ENCODE data around the gene NHERF1.

DNA sequence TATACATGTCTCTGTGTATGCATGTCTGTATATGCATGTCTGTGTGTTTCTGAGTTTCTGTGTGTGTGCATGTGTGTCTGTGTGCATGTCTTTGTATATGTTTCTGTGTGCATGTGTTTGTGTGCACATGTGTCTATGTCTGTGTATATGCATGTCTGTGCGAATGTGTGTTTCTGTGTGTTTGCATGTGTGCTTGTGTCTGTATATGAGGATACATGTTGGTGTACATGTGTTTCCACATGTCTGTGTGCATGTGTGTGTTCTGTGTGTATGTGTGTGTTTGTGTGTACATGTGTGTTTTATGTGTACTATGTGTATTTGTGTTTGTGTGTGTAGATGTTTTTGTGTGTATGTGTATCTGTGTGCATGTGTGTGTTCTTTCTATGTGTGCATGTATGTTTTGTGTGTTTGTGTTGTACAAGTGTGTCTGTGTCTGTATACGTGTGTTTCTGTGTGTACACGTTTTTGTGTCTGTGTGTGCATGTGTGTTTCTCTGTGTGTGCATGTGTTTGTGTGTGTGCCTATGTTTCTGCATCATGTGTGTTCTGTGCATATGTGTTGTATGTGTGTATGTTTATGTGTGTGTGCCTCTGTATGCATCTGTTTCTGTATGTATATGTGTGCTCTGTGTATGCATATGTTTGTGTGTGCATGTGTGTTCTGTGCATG lies 20.3 kb upstream of the NHERF1 start:
- TF ChIP-seq POLR2A (IDR thresholded peaks at IDR 0.05; ENCODE audit: low read depth), result no peak
- TF ChIP-seq, protein P1, sequence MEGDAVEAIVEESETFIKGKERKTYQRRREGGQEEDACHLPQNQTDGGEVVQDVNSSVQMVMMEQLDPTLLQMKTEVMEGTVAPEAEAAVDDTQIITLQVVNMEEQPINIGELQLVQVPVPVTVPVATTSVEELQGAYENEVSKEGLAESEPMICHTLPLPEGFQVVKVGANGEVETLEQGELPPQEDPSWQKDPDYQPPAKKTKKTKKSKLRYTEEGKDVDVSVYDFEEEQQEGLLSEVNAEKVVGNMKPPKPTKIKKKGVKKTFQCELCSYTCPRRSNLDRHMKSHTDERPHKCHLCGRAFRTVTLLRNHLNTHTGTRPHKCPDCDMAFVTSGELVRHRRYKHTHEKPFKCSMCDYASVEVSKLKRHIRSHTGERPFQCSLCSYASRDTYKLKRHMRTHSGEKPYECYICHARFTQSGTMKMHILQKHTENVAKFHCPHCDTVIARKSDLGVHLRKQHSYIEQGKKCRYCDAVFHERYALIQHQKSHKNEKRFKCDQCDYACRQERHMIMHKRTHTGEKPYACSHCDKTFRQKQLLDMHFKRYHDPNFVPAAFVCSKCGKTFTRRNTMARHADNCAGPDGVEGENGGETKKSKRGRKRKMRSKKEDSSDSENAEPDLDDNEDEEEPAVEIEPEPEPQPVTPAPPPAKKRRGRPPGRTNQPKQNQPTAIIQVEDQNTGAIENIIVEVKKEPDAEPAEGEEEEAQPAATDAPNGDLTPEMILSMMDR (IDR thresholded peaks at IDR 0.05), result no peak
- TF ChIP-seq POLR2AphosphoS5 (IDR thresholded peaks at IDR 0.05), result no peak
- TF ChIP-seq EP300 (IDR thresholded peaks at IDR 0.05), result no peak
